T-helper 1 cell treated with Interleukin-12 subunit alpha and Interleukin-12 subunit beta and Interleukin-4 antibody, amounts not matched to agents 30 ng/mL and 1 ng/mL, for 36 hours (primary cell): ENCODE results near the gene SNAP25. TPM values are rescaled to one million over a fixed set of nuclear protein-coding genes. Genes with fewer than 3 reads are reported as not detected.

Source experiments
- intact Hi-C: fragments of 100-400 bp; cut with micrococcal nuclease; formaldehyde crosslinking; loops from one replicate; pipeline ENCODE4 v1.15.1; 2024
- total RNA-seq: library from RNA; stranded (reverse); gene quantifications from 2 replicates; pipeline ENCODE4 v1.2.3, GENCODE V29; 2022

Gene SNAP25
- total RNA-seq: 0.39 and 0.44 TPM in 2 replicates

GRCh38 chr20:10218536-10219451, at the start of gene SNAP25:
Gene SNAP25 (plus strand): TSS chr20:10218830. CDS start chr20:10275492, 56,662 bp downstream.
- intact Hi-C loops: loop anchor here (1.0 to 5.0 kb wide), 6 partner anchors 134 to 293 kb away; partner anchors contain the start of genes ANKEF1 and MKKS

GRCh38 chr20:10169752-10170151, 48.9 kb upstream of the SNAP25 start:
- intact Hi-C loops: no loop called here

GRCh38 chr20:10170261-10170660, 48.4 kb upstream of the SNAP25 start:
- intact Hi-C loops: no loop called here

GRCh38 chr20:10171864-10172751, 46.5 kb upstream of the SNAP25 start:
- intact Hi-C loops: no loop called here

- intact Hi-C loops: no loop called here
Measured at GRCh38 chr20:10172998-10173655, 45.5 kb upstream of the SNAP25 start.

- intact Hi-C loops: no loop called here
Measured at GRCh38 chr20:10174400-10174799, 44.2 kb upstream of the SNAP25 start.

- intact Hi-C loops: no loop called here
Measured at GRCh38 chr20:10177326-10177725, 41.3 kb upstream of the SNAP25 start.

GRCh38 chr20:10178091-10178490, 40.5 kb upstream of the SNAP25 start:
- intact Hi-C loops: no loop called here

GRCh38 chr20:10178727-10179313, 39.8 kb upstream of the SNAP25 start:
- intact Hi-C loops: no loop called here

- intact Hi-C loops: no loop called here
Measured at GRCh38 chr20:10179574-10180298, 38.9 kb upstream of the SNAP25 start.

GRCh38 chr20:10180651-10181235, 37.9 kb upstream of the SNAP25 start:
- intact Hi-C loops: no loop called here

- intact Hi-C loops: no loop called here
Measured at GRCh38 chr20:10185741-10186558, 32.7 kb upstream of the SNAP25 start.

- intact Hi-C loops: no loop called here
Measured at GRCh38 chr20:10190456-10190855, 28.2 kb upstream of the SNAP25 start.

- intact Hi-C loops: no loop called here
Measured at GRCh38 chr20:10192171-10192570, 26.5 kb upstream of the SNAP25 start.

- intact Hi-C loops: no loop called here
Measured at GRCh38 chr20:10194166-10194565, 24.5 kb upstream of the SNAP25 start.

GRCh38 chr20:10200330-10200729, 18.3 kb upstream of the SNAP25 start:
- intact Hi-C loops: no loop called here

- intact Hi-C loops: no loop called here
Measured at GRCh38 chr20:10201321-10201870, 17.2 kb upstream of the SNAP25 start.

- intact Hi-C loops: no loop called here
Measured at GRCh38 chr20:10209091-10209490, 9.5 kb upstream of the SNAP25 start.

GRCh38 chr20:10213526-10213925, 5.1 kb upstream of the SNAP25 start:
- intact Hi-C loops: no loop called here
